ENCODE data around the gene CDCA7L.
"Not testable (repeated sequence)": the region's sequence is repeated elsewhere in the genome, so short reads cannot be mapped to it uniquely, and the experiment has no call there.

The CDCA7L gene

GRCh38 chr7:21911341-21911875 lies 34.3 kb downstream of the CDCA7L start:
- Mint-ChIP-seq H3K27ac (no peak overlapping the region), H3K9me3 (no peaks in the 10 kb centered on the region), H3K36me3 (ENCODE audit: low read depth) (peaks cover 53% of the 10 kb centered on the region), H3K4me3 (no peak overlapping the region), H3K27me3 (no peaks in the 10 kb centered on the region), H3K4me1 (ENCODE audit: low read depth) (peaks cover 11% of the 10 kb centered on the region)
- intact Hi-C loops (cut with micrococcal nuclease) = no loop called here

DNA sequence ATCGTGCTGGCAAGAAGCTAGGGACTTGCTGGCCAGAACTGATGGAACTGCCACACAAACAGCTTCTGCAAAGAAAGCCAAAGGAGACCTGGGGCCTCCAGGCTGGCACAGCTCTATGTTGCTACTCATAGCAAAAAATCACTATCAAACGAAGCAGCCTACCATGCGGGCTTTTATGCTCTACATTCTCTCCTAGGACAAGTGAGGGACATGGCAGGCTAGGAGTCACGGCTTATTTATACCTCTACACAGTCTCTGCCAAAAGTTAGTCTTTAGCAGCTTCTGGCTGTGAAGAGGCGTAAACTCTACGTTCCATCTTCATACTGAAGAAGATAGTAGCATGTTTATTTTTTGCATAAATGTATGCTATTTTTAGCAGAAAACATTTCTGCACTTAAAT lies 35.4 kb downstream of the CDCA7L start:
- intact Hi-C loops (cut with micrococcal nuclease) = no loop called here
- Mint-ChIP-seq H3K27me3 (no peaks in the 10 kb centered on the region), H3K27ac (no peak overlapping the region), H3K4me3 (no peak overlapping the region), H3K4me1 (ENCODE audit: low read depth) (peaks cover 11% of the 10 kb centered on the region), H3K9me3 (no peaks in the 10 kb centered on the region), H3K36me3 (ENCODE audit: low read depth) (peaks cover 54% of the 10 kb centered on the region)

- Mint-ChIP-seq H3K27ac (no peak overlapping the region), H3K4me1 (ENCODE audit: low read depth) (peaks cover 11% of the 10 kb centered on the region), H3K27me3 (no peaks in the 10 kb centered on the region), H3K36me3 (ENCODE audit: low read depth) (peaks cover 63% of the 10 kb centered on the region), H3K4me3 (no peak overlapping the region), H3K9me3 (no peaks in the 10 kb centered on the region)
- intact Hi-C loops (cut with micrococcal nuclease) = no loop called here
These were observed 37.0 kb downstream of the CDCA7L start for GRCh38 chr7:21908746-21909145.

GRCh38 chr7:21903020-21903786 lies 42.5 kb downstream of the CDCA7L start:
- H3K4me3 Mint-ChIP-seq = no peak overlapping the region
- peaks cover 13% of the 10 kb centered on the region for H3K4me1 Mint-ChIP-seq (ENCODE audit: low read depth)
- intact Hi-C loops (cut with micrococcal nuclease) = no loop called here
- H3K9me3 Mint-ChIP-seq = peaks cover 13% of the 10 kb centered on the region
- H3K36me3 Mint-ChIP-seq (ENCODE audit: low read depth) = peaks cover 81% of the 10 kb centered on the region
- H3K27ac Mint-ChIP-seq = no peak overlapping the region
- peaks cover 2% of the 10 kb centered on the region for H3K27me3 Mint-ChIP-seq

- Mint-ChIP-seq H3K36me3 (ENCODE audit: low read depth) (peaks cover 80% of the 10 kb centered on the region), H3K27ac (no peak overlapping the region), H3K4me1 (ENCODE audit: low read depth) (peaks cover 22% of the 10 kb centered on the region), H3K27me3 (peaks cover 2% of the 10 kb centered on the region), H3K4me3 (no peak overlapping the region), H3K9me3 (peaks cover 15% of the 10 kb centered on the region)
- intact Hi-C loops (cut with micrococcal nuclease) = no loop called here
These were observed 43.5 kb downstream of the CDCA7L start for GRCh38 chr7:21902240-21902639.

DNA sequence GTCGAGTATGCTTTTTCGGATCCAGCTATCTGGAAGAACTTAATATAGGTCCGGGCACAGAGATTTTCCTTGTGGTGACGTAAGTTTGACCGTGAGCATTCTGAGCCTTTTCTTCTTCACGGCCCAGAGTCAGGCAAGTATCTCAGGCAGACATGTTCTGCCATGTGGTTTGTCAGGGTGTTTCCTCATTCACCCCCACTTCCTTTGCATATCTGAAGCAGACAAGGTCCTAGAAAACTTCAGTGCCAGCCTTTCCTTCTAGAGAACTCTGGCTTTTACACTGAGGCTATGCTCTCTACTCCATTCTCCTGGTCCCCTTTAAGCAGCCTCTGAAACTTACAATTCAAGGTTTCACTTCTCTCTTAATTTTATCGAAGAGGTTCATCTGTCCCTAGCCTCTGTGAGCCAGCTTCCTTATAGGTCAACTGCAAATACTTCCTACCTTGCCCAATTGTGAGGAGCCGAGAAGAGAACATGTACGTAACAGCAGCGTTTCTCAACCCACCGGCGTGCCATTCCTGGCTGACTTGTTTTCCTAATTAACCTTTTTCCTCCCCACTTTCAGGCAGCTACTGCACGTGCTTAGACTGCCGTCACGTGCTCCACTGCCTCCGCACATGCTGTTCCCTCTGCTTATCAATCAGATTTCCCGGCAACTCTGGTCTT lies 47.3 kb downstream of the CDCA7L start:
- H3K4me1 Mint-ChIP-seq (ENCODE audit: low read depth) = peaks cover 31% of the 10 kb centered on the region
- peaks cover 46% of the 10 kb centered on the region for H3K36me3 Mint-ChIP-seq (ENCODE audit: low read depth)
- H3K27me3 Mint-ChIP-seq = peaks cover 2% of the 10 kb centered on the region
- intact Hi-C loops (cut with micrococcal nuclease) = loop anchor here (10.0 kb wide), 1 partner anchor 46 kb away; the partner anchor contains the start of gene CDCA7L
- peaks cover 15% of the 10 kb centered on the region for H3K9me3 Mint-ChIP-seq
- peak overlapping the region; percentile 49 for H3K4me3 Mint-ChIP-seq
- peak overlapping the region; percentile 84 for H3K27ac Mint-ChIP-seq

- H3K9me3 Mint-ChIP-seq = peaks cover 4% of the 10 kb centered on the region
- intact Hi-C loops (cut with micrococcal nuclease) = loop anchor here (10.0 kb wide), 1 partner anchor 51 kb away; the partner anchor contains the start of gene CDCA7L
- peaks cover 8% of the 10 kb centered on the region for H3K36me3 Mint-ChIP-seq (ENCODE audit: low read depth)
- no peaks in the 10 kb centered on the region for H3K27me3 Mint-ChIP-seq
- H3K4me3 Mint-ChIP-seq = no peak overlapping the region
- peaks cover 20% of the 10 kb centered on the region for H3K4me1 Mint-ChIP-seq (ENCODE audit: low read depth)
- H3K27ac Mint-ChIP-seq = no peak overlapping the region
These were observed 52.3 kb downstream of the CDCA7L start for GRCh38 chr7:21893401-21893800.

- H3K27ac Mint-ChIP-seq = no peak overlapping the region
- H3K27me3 Mint-ChIP-seq = no peaks in the 10 kb centered on the region
- H3K36me3 Mint-ChIP-seq (ENCODE audit: low read depth) = no peaks in the 10 kb centered on the region
- H3K4me1 Mint-ChIP-seq (ENCODE audit: low read depth) = no peaks in the 10 kb centered on the region
- no peaks in the 10 kb centered on the region for H3K9me3 Mint-ChIP-seq
- intact Hi-C loops (cut with micrococcal nuclease) = loop anchor here (10.0 kb wide), 1 partner anchor 54 kb away; the partner anchor contains the start of gene CDCA7L
- no peak overlapping the region for H3K4me3 Mint-ChIP-seq
These were observed 54.4 kb downstream of the CDCA7L start for GRCh38 chr7:21891291-21891690.

DNA sequence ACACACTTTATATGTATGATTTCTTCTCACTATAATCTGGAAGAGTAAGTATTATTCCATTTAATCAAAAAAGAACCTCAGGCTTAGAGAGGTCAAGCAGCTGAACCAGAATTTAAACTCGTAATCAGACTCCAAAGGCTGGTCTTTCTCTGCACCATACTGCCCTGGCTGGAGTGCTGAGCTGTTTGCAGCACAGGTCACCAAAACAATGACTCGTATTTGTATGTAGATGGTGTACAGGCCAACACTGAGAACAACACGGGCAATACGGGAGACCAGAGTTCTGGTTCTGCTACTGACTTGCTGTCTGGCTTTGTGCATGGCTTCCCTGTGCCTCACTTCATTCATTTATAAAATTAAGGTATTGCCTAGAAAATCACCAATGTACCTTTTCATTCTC lies 57.9 kb downstream of the CDCA7L start:
- Mint-ChIP-seq H3K4me1 (ENCODE audit: low read depth) (no peaks in the 10 kb centered on the region), H3K9me3 (no peaks in the 10 kb centered on the region), H3K36me3 (ENCODE audit: low read depth) (no peaks in the 10 kb centered on the region), H3K4me3 (no peak overlapping the region), H3K27me3 (no peaks in the 10 kb centered on the region), H3K27ac (no peak overlapping the region)
- intact Hi-C loops (cut with micrococcal nuclease) = no loop called here

GRCh38 chr7:21887353-21887752 lies 58.3 kb downstream of the CDCA7L start:
- intact Hi-C loops (cut with micrococcal nuclease) = no loop called here
- Mint-ChIP-seq H3K27ac (no peak overlapping the region), H3K36me3 (ENCODE audit: low read depth) (no peaks in the 10 kb centered on the region), H3K4me3 (no peak overlapping the region), H3K9me3 (no peaks in the 10 kb centered on the region), H3K4me1 (ENCODE audit: low read depth) (no peaks in the 10 kb centered on the region), H3K27me3 (no peaks in the 10 kb centered on the region)

DNA sequence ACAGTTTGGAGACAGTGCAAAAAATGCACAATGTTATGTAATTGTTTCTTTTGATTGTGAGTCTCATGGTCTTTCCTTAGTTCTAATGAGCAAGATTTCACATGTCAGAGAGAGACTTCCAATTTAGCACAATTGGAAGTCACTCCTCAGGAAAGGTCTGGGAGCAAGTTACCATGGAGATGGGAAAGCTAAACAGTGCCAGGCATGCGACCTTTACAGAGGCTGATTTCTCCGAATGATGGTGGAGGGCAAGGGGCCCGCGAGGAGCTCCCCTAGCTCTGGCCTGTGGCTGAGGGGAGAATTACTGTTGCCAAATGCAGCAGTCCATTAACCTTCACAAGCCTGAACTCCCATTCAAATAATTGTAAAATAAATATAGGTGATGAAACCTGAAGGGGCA lies 59.3 kb downstream of the CDCA7L start:
- intact Hi-C loops (cut with micrococcal nuclease) = no loop called here
- Mint-ChIP-seq H3K27me3 (no peaks in the 10 kb centered on the region), H3K9me3 (no peaks in the 10 kb centered on the region), H3K4me3 (no peak overlapping the region), H3K27ac (no peak overlapping the region), H3K4me1 (ENCODE audit: low read depth) (no peaks in the 10 kb centered on the region), H3K36me3 (ENCODE audit: low read depth) (no peaks in the 10 kb centered on the region)

GRCh38 chr7:21884496-21884895 lies 61.2 kb downstream of the CDCA7L start:
- H3K27me3 Mint-ChIP-seq = no peaks in the 10 kb centered on the region
- no peaks in the 10 kb centered on the region for H3K9me3 Mint-ChIP-seq
- no peaks in the 10 kb centered on the region for H3K36me3 Mint-ChIP-seq (ENCODE audit: low read depth)
- H3K27ac Mint-ChIP-seq = no peak overlapping the region
- H3K4me3 Mint-ChIP-seq = no peak overlapping the region
- intact Hi-C loops (cut with micrococcal nuclease) = no loop called here
- no peaks in the 10 kb centered on the region for H3K4me1 Mint-ChIP-seq (ENCODE audit: low read depth)

- H3K4me3 Mint-ChIP-seq; intact Hi-C loops (cut with micrococcal nuclease); H3K27ac Mint-ChIP-seq; H3K27me3 Mint-ChIP-seq; H3K36me3 Mint-ChIP-seq (ENCODE audit: low read depth); H3K9me3 Mint-ChIP-seq; H3K4me1 Mint-ChIP-seq (ENCODE audit: low read depth): not testable (repeated sequence)
These were observed 62.2 kb downstream of the CDCA7L start for GRCh38 chr7:21883501-21883900.

DNA sequence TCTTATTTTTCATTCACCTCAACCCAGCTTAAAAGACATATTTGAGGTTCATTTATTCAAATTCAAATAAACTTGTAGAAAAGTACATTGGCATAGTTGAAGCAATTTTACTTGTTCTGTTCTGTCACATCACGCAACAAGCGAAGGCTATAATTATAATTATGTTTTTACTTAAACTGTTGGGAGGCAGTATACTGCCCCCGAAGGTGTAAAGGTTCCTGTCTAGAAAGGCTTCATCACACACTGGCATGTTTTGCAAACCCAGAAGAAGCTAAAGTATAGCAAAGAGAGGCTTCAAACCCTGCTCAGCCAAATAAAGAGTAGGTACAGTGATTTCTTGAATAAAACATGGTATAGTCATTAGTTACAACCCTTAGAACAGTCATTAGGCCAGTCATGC lies 62.6 kb downstream of the CDCA7L start:
- no peak overlapping the region for H3K27ac Mint-ChIP-seq

More for the DNA sequence above, 62.6 kb downstream of the CDCA7L start:
- no peaks in the 10 kb centered on the region for H3K27me3 Mint-ChIP-seq
- no peaks in the 10 kb centered on the region for H3K36me3 Mint-ChIP-seq (ENCODE audit: low read depth)
- H3K4me3 Mint-ChIP-seq = no peak overlapping the region
- H3K9me3 Mint-ChIP-seq = no peaks in the 10 kb centered on the region
- intact Hi-C loops (cut with micrococcal nuclease) = no loop called here
- no peaks in the 10 kb centered on the region for H3K4me1 Mint-ChIP-seq (ENCODE audit: low read depth)

Measured in dendritic cell treated with granulocyte-macrophage colony-stimulating factor and Interleukin-4, amounts not matched to agents 40 ng/mL and 50 ng/mL, for 4 days (primary cell).